ENCODE data around the gene KDM4C. TPM values are rescaled to one million over a fixed set of nuclear protein-coding genes. Genes with fewer than 3 reads are reported as not detected.
A peak's percentile ranks its signal among the peaks of the same experiment; 100 is the strongest.

Gene KDM4C
- total and polyA plus RNA-seq, 2 of the 8 experiments (the other 6 are each of a cell fraction or from before 2014, with no cell fraction given), result 13.0 to 26.1 TPM

DNA sequence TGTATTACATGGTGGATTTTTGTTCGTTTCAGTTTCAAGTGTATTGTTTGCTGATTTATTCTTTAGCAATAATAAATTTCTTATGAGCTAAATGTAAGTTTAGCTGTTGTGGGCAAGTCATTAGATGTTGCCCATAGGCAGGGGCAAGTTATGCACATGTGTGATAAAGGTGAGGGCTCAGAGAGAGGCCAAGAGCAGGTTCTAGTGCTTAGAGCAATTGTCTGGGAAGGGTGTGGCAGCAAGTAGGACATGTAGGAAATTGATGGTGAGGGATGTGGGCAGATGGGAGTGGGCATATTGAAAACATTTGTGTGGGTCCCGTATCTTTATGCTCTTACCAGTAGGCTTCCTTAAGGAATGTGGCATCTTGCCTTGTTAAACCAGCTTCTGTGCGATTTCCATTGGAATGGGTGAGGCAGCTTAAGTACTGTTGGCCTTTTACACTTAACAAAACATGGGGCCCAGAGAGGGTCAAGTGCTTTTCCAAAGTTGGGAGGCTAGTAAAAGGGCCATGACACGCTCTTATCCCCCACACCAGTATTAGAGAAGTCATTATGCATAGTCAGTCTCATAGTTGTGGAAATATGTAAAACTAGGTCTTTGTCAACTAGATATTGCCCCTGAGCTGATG, 60.6 kb downstream of the KDM4C start:
- Histone ChIP-seq H2BK20ac (ENCODE audit: low read length) (0 out of 2 replicates have a peak overlapping the region, but pooled peaks have one; percentile 37), H3K56ac (replicated peaks; ENCODE audit: insufficient read length, low read depth, low read length) (no peak overlapping the region), H3K9me3 (ENCODE audit: insufficient read depth in 2 of 2, low read depth in 1 of 2, low read length in 1 of 2) (no peaks in the 10 kb centered on the region), H2BK5ac (ENCODE audit: low read depth, low read length) (no peak overlapping the region), H3K14ac (ENCODE audit: insufficient read length) (no peak overlapping the region), H2AK5ac (ENCODE audit: low read depth, low read length) (no peak overlapping the region; the same call in 1 of the 2 replicates), H3K27me3 (replicated peaks in 1 of 4; ENCODE audit: control insufficient read depth in 3 of 4, extremely low read depth in 1 of 4, insufficient read depth in 3 of 4, low read length in 3 of 4) (no peaks in the 10 kb centered on the region), H3K23me2 (ENCODE audit: low read depth, low read length) (no peaks in the 10 kb centered on the region), H3K4me1 (replicated peaks in 1 of 4; ENCODE audit: control insufficient read depth in 3 of 4, insufficient read depth in 4 of 4, low read length in 3 of 4) (peaks cover 0 to 15% (median 9%) of the 10 kb centered on the region in 4 experiments; a peak in 3 of 7 replicates), H3K36me3 (ENCODE audit: control insufficient read depth in 2 of 4, insufficient read depth in 4 of 4, low read length in 3 of 4) (no peaks in the 10 kb centered on the region), H4K5ac (ENCODE audit: insufficient read length, low read depth, low read length) (no peak overlapping the region), H4K91ac (replicated peaks; ENCODE audit: insufficient read length, low read length) (no peak overlapping the region), H3K23ac (ENCODE audit: insufficient read length) (no peak overlapping the region), H3K79me1 (ENCODE audit: low read depth, low read length) (no peaks in the 10 kb centered on the region), H3K18ac (ENCODE audit: extremely low read depth, low read length) (no peak overlapping the region), H3K27ac (ENCODE audit: low read depth, low read length) (no peak overlapping the region), H3K79me2 (ENCODE audit: control insufficient read depth in 1 of 2, insufficient read depth in 2 of 2, low read length in 2 of 2) (no peaks in the 10 kb centered on the region), H4K8ac (ENCODE audit: extremely low read depth, insufficient read depth, low read length) (no peak overlapping the region), H2BK120ac (replicated peaks; ENCODE audit: low read depth, low read length) (no peak overlapping the region), H3K4ac (replicated peaks; ENCODE audit: insufficient read length, low read depth, low read length) (no peak overlapping the region), H3K4me2 (ENCODE audit: insufficient read depth in 1 of 2, low read depth in 2 of 2, low read length in 2 of 2) (peak overlapping the region; percentile 13 to 42; a peak in 2 of 4 replicates), H3K4me3 (ENCODE audit: extremely low read depth in 1 of 4, insufficient read depth in 2 of 4, low read depth in 3 of 4, low read length in 4 of 4) (no peak overlapping the region), H4K20me1 (replicated peaks in 1 of 2; ENCODE audit: control insufficient read depth in 1 of 2, insufficient read depth in 2 of 2, low read length in 2 of 2) (no peaks in the 10 kb centered on the region), H2BK15ac (ENCODE audit: low read length) (no peak overlapping the region), H3K9ac (replicated peaks in 1 of 4; ENCODE audit: extremely low read depth in 1 of 4, low read depth in 3 of 4, low read length in 3 of 4) (no peak overlapping the region), H2AFZ (ENCODE audit: low read length) (no peak overlapping the region), H2BK12ac (ENCODE audit: low read depth, low read length) (0 out of 2 replicates have a peak overlapping the region, but pooled peaks have one; percentile 41)
- POLR2A ChIA-PET (ENCODE audit: partially characterized antibody), result interaction anchor here (0.8 kb wide), 1 partner anchor 41 kb away, joined by 3 read pairs; no protein-coding TSS in a partner anchor
- FAIRE-seq (no peak), DNase-seq (ENCODE audit: low read depth in 1 of 2, low spot score in 2 of 2) (no peak)
- CTCF ChIA-PET (ENCODE audit: partially characterized antibody), result interaction anchor here (1.0 to 3.1 kb wide), 2 partner anchors 10 to 367 kb away, joined by 3 to 18 read pairs; no protein-coding TSS in a partner anchor
- 81% methylated on average over 4 of the region's 4 CpGs; no CpG with 5 or more reads in 1 of the 2 experiments for WGBS, 2 experiments (ENCODE audit: extremely low coverage in 1 of 2, insufficient coverage in 1 of 2, insufficient read length in 1 of 2, insufficient replicate concordance in 2 of 2, low coverage in 1 of 2, low lambda C conversion rate in 2 of 2, missing lambda C conversion rate in 1 of 2)
- TF ChIP-seq CEBPB (IDR thresholded peaks at IDR 0.05; ENCODE audit: low read depth, low read length) (no peak), JUND (IDR thresholded peaks at IDR 0.05; ENCODE audit: low read length) (no peak), ATF3 (IDR thresholded peaks at IDR 0.05; ENCODE audit: insufficient read depth, low read depth, low read length) (no peak), BACH1 (IDR thresholded peaks at IDR 0.05; ENCODE audit: low read length) (no peak), FOSL1 (IDR thresholded peaks at IDR 0.05; ENCODE audit: insufficient read depth, low read depth, low read length) (no peak), SIX5 (IDR thresholded peaks at IDR 0.05; ENCODE audit: low read depth, low read length) (no peak), CTBP2 (IDR thresholded peaks at IDR 0.05; ENCODE audit: borderline replicate concordance, insufficient read depth, insufficient read length, low read length) (no peak), CREB1 (IDR thresholded peaks at IDR 0.05) (no peak), SIRT6 (IDR thresholded peaks at IDR 0.05; ENCODE audit: low read length) (no peak), SUZ12 (IDR thresholded peaks at IDR 0.05; ENCODE audit: low read length) (no peak)

Measured in H1 (cell line).